ENCODE measurements around the gene SH3D21.

The SH3D21 gene

GRCh38 chr1:36354486-36354885, 48.3 kb downstream of the SH3D21 start:
- peaks cover 29 to 76% of the 10 kb centered on the region in 2 donors for H3K36me3 ChIP-seq (replicated peaks in 1 of 2; ENCODE audit: control insufficient read depth in 2 of 2, insufficient read depth in 2 of 2, low read length in 2 of 2)
- H3K27ac ChIP-seq (replicated peaks; ENCODE audit: low read length): no peak overlapping the region
- H3K9me3 ChIP-seq (replicated peaks in 1 of 2; ENCODE audit: control insufficient read depth in 2 of 2, insufficient read depth in 1 of 2, low read depth in 1 of 2, low read length in 2 of 2): no peaks in the 10 kb centered on the region
- no peak overlapping the region for H3K14ac ChIP-seq (ENCODE audit: low read length)
- H3K23ac ChIP-seq (ENCODE audit: low read depth, low read length, poor library complexity): no peak overlapping the region
- H2AK5ac ChIP-seq (ENCODE audit: low read depth, low read length): no peak overlapping the region
- no peak overlapping the region for H3K4me3 ChIP-seq (ENCODE audit: low read length in 2 of 2)
- H2BK5ac ChIP-seq (ENCODE audit: low read length): no peak overlapping the region
- H4K8ac ChIP-seq (ENCODE audit: low read depth, low read length): no peak overlapping the region
- peaks cover 3% of the 10 kb centered on the region for H3K79me1 ChIP-seq (ENCODE audit: low read depth, low read length)
- H3K4ac ChIP-seq (ENCODE audit: low read length): no peak overlapping the region
- no peak overlapping the region for H3K18ac ChIP-seq (ENCODE audit: low read length)
- no peak overlapping the region for H3K9ac ChIP-seq (ENCODE audit: low read depth, low read length, poor library complexity)
- no CpG with 5 or more reads among the region's 11 CpGs for WGBS, 2 donors (ENCODE audit: extremely low coverage in 2 of 2, insufficient read length in 2 of 2, insufficient replicate concordance in 1 of 2)
- H2BK120ac ChIP-seq (ENCODE audit: low read depth, low read length): no peak overlapping the region
- H3K4me2 ChIP-seq (ENCODE audit: insufficient read depth, low read length, poor library complexity, severe bottlenecking): no peak overlapping the region
- no peak overlapping the region for H2AFZ ChIP-seq (ENCODE audit: low read length)
- no peak overlapping the region for H2BK12ac ChIP-seq (ENCODE audit: low read length)
- peaks cover 26 to 29% of the 10 kb centered on the region in 2 donors for H3K4me1 ChIP-seq (ENCODE audit: control insufficient read depth in 2 of 2, insufficient read depth in 1 of 2, low read depth in 1 of 2, low read length in 2 of 2)
- DNase-seq (ENCODE audit: low spot score): no peak
- no peak overlapping the region for H4K91ac ChIP-seq (ENCODE audit: low read depth, low read length, poor library complexity)
- no peaks in the 10 kb centered on the region for H3K27me3 ChIP-seq (ENCODE audit: control insufficient read depth in 3 of 3, insufficient read depth in 3 of 3, low read depth in 1 of 3, low read length in 3 of 3)
- no peak overlapping the region for H2BK15ac ChIP-seq (ENCODE audit: low read length)

- no peak overlapping the region for H2AK5ac ChIP-seq (ENCODE audit: low read depth, low read length)
- no peak overlapping the region for H3K23ac ChIP-seq (ENCODE audit: low read depth, low read length, poor library complexity)
- no peak overlapping the region for H3K4me2 ChIP-seq (ENCODE audit: insufficient read depth, low read length, poor library complexity, severe bottlenecking)
- H2AFZ ChIP-seq (ENCODE audit: low read length): no peak overlapping the region
- peaks cover 3% of the 10 kb centered on the region for H3K79me1 ChIP-seq (ENCODE audit: low read depth, low read length)
- no peak overlapping the region for H3K4ac ChIP-seq (ENCODE audit: low read length)
- no peak overlapping the region for H2BK5ac ChIP-seq (ENCODE audit: low read length)
- no peaks in the 10 kb centered on the region for H3K27me3 ChIP-seq (ENCODE audit: control insufficient read depth in 3 of 3, insufficient read depth in 3 of 3, low read depth in 1 of 3, low read length in 3 of 3)
- no CpG with 5 or more reads among the region's 4 CpGs for WGBS, 2 donors (ENCODE audit: extremely low coverage in 2 of 2, insufficient read length in 2 of 2, insufficient replicate concordance in 1 of 2)
- H3K4me1 ChIP-seq (ENCODE audit: control insufficient read depth in 2 of 2, insufficient read depth in 1 of 2, low read depth in 1 of 2, low read length in 2 of 2): peaks cover 21% of the 10 kb centered on the region in 2 donors
- H2BK15ac ChIP-seq (ENCODE audit: low read length): no peak overlapping the region
- no peaks in the 10 kb centered on the region for H3K9me3 ChIP-seq (replicated peaks in 1 of 2; ENCODE audit: control insufficient read depth in 2 of 2, insufficient read depth in 1 of 2, low read depth in 1 of 2, low read length in 2 of 2)
- no peak overlapping the region for H2BK120ac ChIP-seq (ENCODE audit: low read depth, low read length)
- H3K27ac ChIP-seq (replicated peaks; ENCODE audit: low read length): no peak overlapping the region
- H2BK12ac ChIP-seq (ENCODE audit: low read length): no peak overlapping the region
- H3K18ac ChIP-seq (ENCODE audit: low read length): no peak overlapping the region
- H3K9ac ChIP-seq (ENCODE audit: low read depth, low read length, poor library complexity): no peak overlapping the region
- no peak for DNase-seq (ENCODE audit: low spot score)
- no peak overlapping the region for H4K91ac ChIP-seq (ENCODE audit: low read depth, low read length, poor library complexity)
- no peak overlapping the region for H3K14ac ChIP-seq (ENCODE audit: low read length)
- no peak overlapping the region for H4K8ac ChIP-seq (ENCODE audit: low read depth, low read length)
- no peak overlapping the region for H3K4me3 ChIP-seq (ENCODE audit: low read length in 2 of 2)
- peaks cover 26 to 78% of the 10 kb centered on the region in 2 donors for H3K36me3 ChIP-seq (replicated peaks in 1 of 2; ENCODE audit: control insufficient read depth in 2 of 2, insufficient read depth in 2 of 2, low read length in 2 of 2)
These were observed 49.6 kb downstream of the SH3D21 start for GRCh38 chr1:36355811-36356210.

DNA sequence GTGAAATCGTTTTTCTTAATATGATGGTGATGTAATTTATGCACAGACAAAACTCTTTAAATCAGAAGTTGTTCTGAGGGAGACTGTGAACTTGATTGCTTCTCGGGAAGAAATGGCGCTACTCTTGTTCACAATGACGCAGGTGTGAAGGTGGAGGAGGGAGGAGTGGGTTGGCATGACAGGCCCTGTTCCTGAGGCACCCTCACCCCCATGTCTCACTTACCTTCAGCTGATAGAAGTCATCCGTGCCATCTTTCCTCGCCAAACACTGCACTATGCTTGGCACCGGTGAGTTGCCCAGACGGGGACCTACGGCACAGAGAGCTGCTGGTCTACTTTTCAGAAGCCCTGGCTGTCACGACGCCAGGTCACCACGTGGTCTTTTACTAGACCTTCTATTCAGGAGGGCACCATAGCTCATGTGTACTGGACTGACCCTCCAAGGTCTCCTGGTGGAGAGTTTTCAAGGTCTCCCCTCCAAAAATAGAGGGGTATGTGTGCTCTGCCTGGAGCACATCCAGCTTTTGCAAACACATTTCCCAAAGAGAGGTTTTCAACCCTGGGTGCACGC, 52.4 kb downstream of the SH3D21 start:
- no peak overlapping the region for H4K91ac ChIP-seq (ENCODE audit: low read depth, low read length, poor library complexity)
- no peak overlapping the region for H3K9ac ChIP-seq (ENCODE audit: low read depth, low read length, poor library complexity)
- H3K14ac ChIP-seq (ENCODE audit: low read length): no peak overlapping the region
- no CpG with 5 or more reads among the region's 13 CpGs for WGBS, 2 donors (ENCODE audit: extremely low coverage in 2 of 2, insufficient read length in 2 of 2, insufficient replicate concordance in 1 of 2)
- H3K27me3 ChIP-seq (ENCODE audit: control insufficient read depth in 3 of 3, insufficient read depth in 3 of 3, low read depth in 1 of 3, low read length in 3 of 3): no peaks in the 10 kb centered on the region
- no peak overlapping the region for H2BK120ac ChIP-seq (ENCODE audit: low read depth, low read length)
- H4K8ac ChIP-seq (ENCODE audit: low read depth, low read length): no peak overlapping the region
- H2AFZ ChIP-seq (ENCODE audit: low read length): no peak overlapping the region
- no peak overlapping the region for H3K4me3 ChIP-seq (ENCODE audit: low read length in 2 of 2)
- H2AK5ac ChIP-seq (ENCODE audit: low read depth, low read length): no peak overlapping the region
- H2BK5ac ChIP-seq (ENCODE audit: low read length): no peak overlapping the region
- DNase-seq (ENCODE audit: low spot score): no peak
- no peak overlapping the region for H2BK12ac ChIP-seq (ENCODE audit: low read length)
- H3K79me1 ChIP-seq (ENCODE audit: low read depth, low read length): peaks cover 3% of the 10 kb centered on the region
- H3K27ac ChIP-seq (replicated peaks; ENCODE audit: low read length): no peak overlapping the region
- H3K9me3 ChIP-seq (replicated peaks in 1 of 2; ENCODE audit: control insufficient read depth in 2 of 2, insufficient read depth in 1 of 2, low read depth in 1 of 2, low read length in 2 of 2): no peaks in the 10 kb centered on the region
- no peak overlapping the region for H3K18ac ChIP-seq (ENCODE audit: low read length)
- H2BK15ac ChIP-seq (ENCODE audit: low read length): no peak overlapping the region
- peaks cover 0 to 1% of the 10 kb centered on the region in 2 donors for H3K4me1 ChIP-seq (ENCODE audit: control insufficient read depth in 2 of 2, insufficient read depth in 1 of 2, low read depth in 1 of 2, low read length in 2 of 2)
- H3K36me3 ChIP-seq (replicated peaks in 1 of 2; ENCODE audit: control insufficient read depth in 2 of 2, insufficient read depth in 2 of 2, low read length in 2 of 2): peaks cover 27 to 84% of the 10 kb centered on the region in 2 donors
- no peak overlapping the region for H3K4me2 ChIP-seq (ENCODE audit: insufficient read depth, low read length, poor library complexity, severe bottlenecking)
- H3K4ac ChIP-seq (ENCODE audit: low read length): no peak overlapping the region
- H3K23ac ChIP-seq (ENCODE audit: low read depth, low read length, poor library complexity): no peak overlapping the region

- no CpG with 5 or more reads among the region's 5 CpGs for WGBS, 2 donors (ENCODE audit: extremely low coverage in 2 of 2, insufficient read length in 2 of 2, insufficient replicate concordance in 1 of 2)
- H3K4me3 ChIP-seq (ENCODE audit: low read length in 2 of 2): no peak overlapping the region
- no peak overlapping the region for H2AFZ ChIP-seq (ENCODE audit: low read length)
- no peak overlapping the region for H3K4ac ChIP-seq (ENCODE audit: low read length)
- H2BK120ac ChIP-seq (ENCODE audit: low read depth, low read length): no peak overlapping the region
- H2BK5ac ChIP-seq (ENCODE audit: low read length): no peak overlapping the region
- peaks cover 3% of the 10 kb centered on the region for H3K79me1 ChIP-seq (ENCODE audit: low read depth, low read length)
- no peak overlapping the region for H3K4me2 ChIP-seq (ENCODE audit: insufficient read depth, low read length, poor library complexity, severe bottlenecking)
- H3K4me1 ChIP-seq (ENCODE audit: control insufficient read depth in 2 of 2, insufficient read depth in 1 of 2, low read depth in 1 of 2, low read length in 2 of 2): peaks cover 0 to 1% of the 10 kb centered on the region in 2 donors
- H4K91ac ChIP-seq (ENCODE audit: low read depth, low read length, poor library complexity): no peak overlapping the region
- H3K14ac ChIP-seq (ENCODE audit: low read length): no peak overlapping the region
- no peak overlapping the region for H3K9ac ChIP-seq (ENCODE audit: low read depth, low read length, poor library complexity)
- H3K27ac ChIP-seq (replicated peaks; ENCODE audit: low read length): no peak overlapping the region
- no peaks in the 10 kb centered on the region for H3K9me3 ChIP-seq (replicated peaks in 1 of 2; ENCODE audit: control insufficient read depth in 2 of 2, insufficient read depth in 1 of 2, low read depth in 1 of 2, low read length in 2 of 2)
- no peaks in the 10 kb centered on the region for H3K27me3 ChIP-seq (ENCODE audit: control insufficient read depth in 3 of 3, insufficient read depth in 3 of 3, low read depth in 1 of 3, low read length in 3 of 3)
- no peak for DNase-seq (ENCODE audit: low spot score)
- H3K18ac ChIP-seq (ENCODE audit: low read length): no peak overlapping the region
- peaks cover 24 to 76% of the 10 kb centered on the region in 2 donors for H3K36me3 ChIP-seq (replicated peaks in 1 of 2; ENCODE audit: control insufficient read depth in 2 of 2, insufficient read depth in 2 of 2, low read length in 2 of 2)
- no peak overlapping the region for H2AK5ac ChIP-seq (ENCODE audit: low read depth, low read length)
- H2BK12ac ChIP-seq (ENCODE audit: low read length): no peak overlapping the region
- H3K23ac ChIP-seq (ENCODE audit: low read depth, low read length, poor library complexity): no peak overlapping the region
- no peak overlapping the region for H2BK15ac ChIP-seq (ENCODE audit: low read length)
- no peak overlapping the region for H4K8ac ChIP-seq (ENCODE audit: low read depth, low read length)
These were observed 53.2 kb downstream of the SH3D21 start for GRCh38 chr1:36359383-36359782.

Measured in neuronal stem cell (in vitro differentiated cells).